CD14-positive monocyte (primary cell): ENCODE results near the gene NIT1. TPM values are rescaled to one million over a fixed set of nuclear protein-coding genes. Genes with fewer than 3 reads are reported as not detected.

Experiments
- DNase-seq, 3 donors: peaks; one replicate each; pipeline ENCODE4 v3.0.0-alpha.2; 2011 to 2022
- H2AFZ ChIP-seq: 2 replicates; pipeline ENCODE4 v1.6.0; 2012; ENCODE audit warnings: mild to moderate bottlenecking, low read depth, low read length, inconsistent platforms; ENCODE audit not compliant: insufficient read depth, poor library complexity, severe bottlenecking
- H3K27ac ChIP-seq, 2 donors: 1 replicate in 1 of 2; 2 replicates in 1 of 2; pipeline ENCODE4 v1.5.1; 2012 to 2013; ENCODE audit warnings: low read length in 2 of 2, control low read depth in 1 of 2, inconsistent platforms in 1 of 2, low read depth in 1 of 2, mild to moderate bottlenecking in 1 of 2
- H3K27me3 ChIP-seq, 2 donors: one replicate each; pipeline versions ENCODE4 v1.6.0 to v1.6.1; 2011 to 2013; ENCODE audit warnings: low read length in 2 of 2; ENCODE audit not compliant: control insufficient read depth in 2 of 2, insufficient read depth in 2 of 2
- H3K36me3 ChIP-seq, 2 donors: replicated peaks in 1 of 2; 1 replicate in 1 of 2; 2 replicates in 1 of 2; pipeline versions ENCODE4 v1.5.1 to v1.6.1; 2012 to 2013; ENCODE audit warnings: low read length in 2 of 2, control low read depth in 1 of 2, inconsistent platforms in 1 of 2, mild to moderate bottlenecking in 1 of 2; ENCODE audit not compliant: insufficient read depth in 2 of 2, control insufficient read depth in 1 of 2
- H3K4me1 ChIP-seq, 2 donors: 1 replicate in 1 of 2; 2 replicates in 1 of 2; pipeline versions ENCODE4 v1.5.1 to v1.6.1; 2012 to 2013; ENCODE audit warnings: low read length in 2 of 2, control low read depth in 1 of 2, inconsistent platforms in 1 of 2, mild to moderate bottlenecking in 1 of 2, moderate library complexity in 1 of 2; ENCODE audit not compliant: insufficient read depth in 2 of 2, control insufficient read depth in 1 of 2
- H3K4me2 ChIP-seq: replicated peaks from 2 replicates; pipeline ENCODE3; 2012; ENCODE audit warnings: low read length, moderate library complexity, mild to moderate bottlenecking; ENCODE audit not compliant: poor library complexity, severe bottlenecking; ENCODE audit errors: extremely low read depth
- H3K4me3 ChIP-seq, 3 experiments: fragments of 200-600 bp in 1 of 3; sonication (generic) in 1 of 3; replicated peaks in 1 of 3; 1 replicate in 2 of 3; 2 replicates in 1 of 3; pipeline ENCODE4 v1.5.1; 2011 to 2013; ENCODE audit warnings: low read length in 3 of 3, mild to moderate bottlenecking in 3 of 3, control low read depth in 2 of 3, low read depth in 2 of 3, inconsistent platforms in 1 of 3, moderate library complexity in 1 of 3
- H3K79me2 ChIP-seq: 2 replicates; pipeline ENCODE4 v1.6.0; 2012; ENCODE audit warnings: mild to moderate bottlenecking, control low read depth, inconsistent platforms, low read length, moderate library complexity; ENCODE audit not compliant: insufficient read depth
- H3K9ac ChIP-seq: 2 replicates; pipeline ENCODE4 v1.6.0; 2017; ENCODE audit warnings: low read length, mild to moderate bottlenecking; ENCODE audit not compliant: insufficient read depth, poor library complexity, severe bottlenecking
- H3K9me3 ChIP-seq, 2 donors: replicated peaks in 1 of 2; 1 replicate in 1 of 2; 2 replicates in 1 of 2; pipeline versions ENCODE4 v1.5.1 to v1.6.1; 2012 to 2013; ENCODE audit warnings: low read length in 2 of 2, control low read depth in 1 of 2; ENCODE audit not compliant: control insufficient read depth in 1 of 2, insufficient read depth in 1 of 2
- H4K20me1 ChIP-seq: 2 replicates; pipeline ENCODE4 v1.6.0; 2012; ENCODE audit warnings: mild to moderate bottlenecking, low read length, control low read depth, moderate library complexity; ENCODE audit not compliant: insufficient read depth
- H3K27ac Mint-ChIP-seq, 7 donors: one replicate each; pipeline ENCODE4 v1.8.0; 2020; ENCODE audit warnings: mild to moderate bottlenecking in 7 of 7, mixed read lengths in 7 of 7, moderate library complexity in 6 of 7, inconsistent platforms in 2 of 7
- H3K27me3 Mint-ChIP-seq, 3 donors: one replicate each; pipeline ENCODE4 v1.8.0; 2021 to 2022; ENCODE audit warnings: low read depth in 3 of 3, mild to moderate bottlenecking in 3 of 3, mixed read lengths in 3 of 3, moderate library complexity in 3 of 3, inconsistent platforms in 1 of 3
- H3K36me3 Mint-ChIP-seq, 2 donors: one replicate each; pipeline ENCODE4 v1.8.0; 2020; ENCODE audit warnings: mixed read lengths in 2 of 2, inconsistent platforms in 1 of 2, mild to moderate bottlenecking in 1 of 2
- H3K4me1 Mint-ChIP-seq: one replicate; pipeline ENCODE4 v1.8.0; 2020; ENCODE audit warnings: mild to moderate bottlenecking, mixed read lengths
- H3K4me3 Mint-ChIP-seq, 2 donors: one replicate each; pipeline ENCODE4 v1.8.0; 2020; ENCODE audit warnings: mild to moderate bottlenecking in 2 of 2, mixed read lengths in 2 of 2, moderate library complexity in 1 of 2
- H3K9me3 Mint-ChIP-seq, 7 donors: one replicate each; pipeline ENCODE4 v1.8.0; 2020 to 2022; ENCODE audit warnings: mixed read lengths in 7 of 7, mild to moderate bottlenecking in 6 of 7, moderate library complexity in 6 of 7, inconsistent platforms in 2 of 7
- CTCF ChIP-seq: fragments of 200-600 bp; IDR thresholded peaks from one replicate; pipeline ENCODE4 v1.8.0; 2022; ENCODE audit warnings: antibody characterized with exemption, mild to moderate bottlenecking
- WGBS: methylation state at CpG from one replicate; pipeline ENCODE4 v1.1.5; 2013; ENCODE audit warnings: missing lambda C conversion rate; ENCODE audit not compliant: insufficient coverage; 5-methylcytosine and 5-hydroxymethylcytosine counted together
- intact Hi-C, 2 donors: fragments of 100-400 bp; cut with micrococcal nuclease; formaldehyde crosslinking; loops; one replicate each; pipeline versions ENCODE4 v1.15.0 to v1.15.1; 2023
- polyA plus RNA-seq, 3 donors: library from polyadenylated mRNA; depleted of rRNA in 1 of 3; unstranded in 2 of 3; stranded (reverse) in 1 of 3; fragments of 300-500 nt in 2 of 3; fragments of >200 nt in 1 of 3; fragmentation: Illumina TruSeq in 2 of 3; gene quantifications; 1 replicate in 2 of 3; 2 replicates in 1 of 3; pipeline ENCODE4 v1.2.3, GENCODE V29; 2012 to 2021

Gene NIT1
- polyA plus RNA-seq, 3 donors, result 28.4 to 84.7 (median 35.7) TPM

GRCh38 chr1:161161652-161162051 is 43.7 kb downstream of the NIT1 start:
- Mint-ChIP-seq H3K9me3 (no peaks in the 10 kb centered on the region), H3K36me3 (peaks cover 48 to 64% of the 10 kb centered on the region in 2 donors), H3K27me3 (no peaks in the 10 kb centered on the region), H3K4me1 (peaks cover 45% of the 10 kb centered on the region), H3K27ac (peak overlapping the region in 3 of 7 donors; percentile 6 to 59 (median 38)), H3K4me3 (no peak overlapping the region)
- intact Hi-C loops, result no loop called here
- Histone ChIP-seq H3K9ac (no peak overlapping the region), H2AFZ (no peak overlapping the region), H3K27me3 (no peaks in the 10 kb centered on the region), H3K79me2 (peaks cover 20% of the 10 kb centered on the region), H3K9me3 (no peaks in the 10 kb centered on the region), H3K4me2 (no peak overlapping the region), H3K36me3 (peaks cover 38 to 62% of the 10 kb centered on the region in 2 donors), H3K27ac (no peak overlapping the region), H4K20me1 (no peaks in the 10 kb centered on the region), H3K4me1 (peaks cover 26 to 44% of the 10 kb centered on the region in 2 donors), H3K4me3 (no peak overlapping the region)
- WGBS, result 100% methylated on average over 4 of the region's 5 CpGs
- TF ChIP-seq CTCF, result no peak
- DNase-seq, result no peak

- Histone ChIP-seq H4K20me1 (no peaks in the 10 kb centered on the region), H3K9me3 (no peaks in the 10 kb centered on the region), H3K4me2 (no peak overlapping the region), H3K4me1 (peaks cover 30 to 48% of the 10 kb centered on the region in 2 donors), H3K79me2 (peaks cover 20% of the 10 kb centered on the region), H3K27ac (peak overlapping the region in 1 of 2 donors; percentile 32), H3K9ac (no peak overlapping the region), H3K27me3 (no peaks in the 10 kb centered on the region), H3K36me3 (peaks cover 36 to 59% of the 10 kb centered on the region in 2 donors), H3K4me3 (no peak overlapping the region), H2AFZ (no peak overlapping the region)
- intact Hi-C loops, result no loop called here
- H3K27ac Mint-ChIP-seq, result peak overlapping the region in 2 of 7 donors; percentile 15 to 38
- no peaks in the 10 kb centered on the region for H3K9me3 Mint-ChIP-seq
- no peak for DNase-seq
- peaks cover 45 to 61% of the 10 kb centered on the region in 2 donors for H3K36me3 Mint-ChIP-seq
- 95% methylated on average over 3 of the region's 7 CpGs for WGBS
- H3K4me3 Mint-ChIP-seq, result no peak overlapping the region
- TF ChIP-seq CTCF, result no peak
- peaks cover 0 to 1% (median 0%) of the 10 kb centered on the region in 3 donors for H3K27me3 Mint-ChIP-seq
- H3K4me1 Mint-ChIP-seq, result peaks cover 49% of the 10 kb centered on the region
Measured at GRCh38 chr1:161162052-161162451, 44.1 kb downstream of the NIT1 start.
